GM21526 (cell line): ENCODE results near the gene NKAIN4.
"Not testable (repeated sequence)": the region's sequence is repeated elsewhere in the genome, so short reads cannot be mapped to it uniquely, and the experiment has no call there.

Source experiments
- ATAC-seq: cut with Tn5 transposase; IDR thresholded peaks from one replicate; pipeline ENCODE4 v1.9.1; 2021; ENCODE audit warnings: moderate library complexity; ENCODE audit not compliant: unreplicated experiment, low FRiP score

NKAIN4 gene

GRCh38 chr20:63258781-63259180, 4.5 kb upstream of the NKAIN4 start:
- no peak for ATAC-seq

GRCh38 chr20:63257629-63258028, 3.4 kb upstream of the NKAIN4 start:
- ATAC-seq = no peak

GRCh38 chr20:63256954-63257353, 2.7 kb upstream of the NKAIN4 start:
- no peak for ATAC-seq

- no peak for ATAC-seq
These were observed 1.9 kb upstream of the NKAIN4 start for GRCh38 chr20:63255931-63256704.

GRCh38 chr20:63254606-63255384, 532 bp upstream of the NKAIN4 start:
- no peak for ATAC-seq

GRCh38 chr20:63253438-63254231, 628 bp downstream of the NKAIN4 start:
- ATAC-seq = no peak

- ATAC-seq = no peak
These were observed 1.2 kb downstream of the NKAIN4 start for GRCh38 chr20:63253065-63253437.

GRCh38 chr20:63252284-63252711, 2.0 kb downstream of the NKAIN4 start:
- ATAC-seq = no peak

GRCh38 chr20:63251350-63251749, 2.9 kb downstream of the NKAIN4 start:
- ATAC-seq = not testable (repeated sequence)

- no peak for ATAC-seq
These were observed 4.4 kb downstream of the NKAIN4 start for GRCh38 chr20:63249891-63250290.

GRCh38 chr20:63248835-63249591, 5.2 kb downstream of the NKAIN4 start:
- ATAC-seq = no peak

- ATAC-seq = no peak
These were observed 6.5 kb downstream of the NKAIN4 start for GRCh38 chr20:63247671-63248228.

GRCh38 chr20:63246490-63247288, 7.6 kb downstream of the NKAIN4 start:
- no peak for ATAC-seq

- ATAC-seq = no peak
These were observed 9.8 kb downstream of the NKAIN4 start for GRCh38 chr20:63244468-63244867.

GRCh38 chr20:63243604-63244247, 10.5 kb downstream of the NKAIN4 start:
- ATAC-seq = no peak

GRCh38 chr20:63242736-63243135, 11.5 kb downstream of the NKAIN4 start:
- ATAC-seq = no peak

GRCh38 chr20:63241272-63241671, 13.0 kb downstream of the NKAIN4 start:
- ATAC-seq = no peak

- no peak for ATAC-seq
These were observed 14.3 kb downstream of the NKAIN4 start for GRCh38 chr20:63240004-63240403.

- ATAC-seq = no peak
These were observed 14.8 kb downstream of the NKAIN4 start for GRCh38 chr20:63239431-63239830.
